IMR-90 (cell line): Measurements from ENCODE around the gene VRK2. TPM values are rescaled to one million over a fixed set of nuclear protein-coding genes. Genes with fewer than 3 reads are reported as not detected.

ENCODE experiments used
- ATAC-seq: fragments of 200-7000 bp; cut with Tn5 transposase; 2 replicates; pipeline ENCODE4 v1.9.1; 2020; ENCODE audit warnings: low read depth, mild to moderate bottlenecking, moderate library complexity
- Bru-seq: library from RNA; stranded (reverse); fragments of 400-500 nt; gene quantifications from one replicate; lab custom pipeline; 2021; lab: Mats Ljungman, UMichigan
- BruChase-seq, 2 experiments: library from RNA; stranded (reverse); fragments of 400-500 nt; gene quantifications; one replicate each; lab custom pipeline; 2021; lab: Mats Ljungman, UMichigan
- BruUV-seq: library from RNA; stranded (reverse); fragments of 400-500 nt; replicated peaks from 2 replicates; lab custom pipeline; 2021; lab: Mats Ljungman, UMichigan
- CTCF ChIA-PET: fragments of 300-600 bp; formaldehyde crosslinking; extraction: SDS; loops from one replicate; lab custom pipeline; 2021; ENCODE audit warnings: antibody characterized with exemption; lab: Yijun Ruan, JAX
- POLR2A ChIA-PET: fragments of 300-600 bp; sonication (Branson Sonifier 250); formaldehyde crosslinking; loops from one replicate; lab custom pipeline; 2022; ENCODE audit warnings: antibody characterized with exemption; ENCODE audit not compliant: unreplicated experiment; lab: Charles Lee
- DNase-seq: peaks from one replicate; pipeline ENCODE4 v3.0.0; 2013
- H2AFZ ChIP-seq: replicated peaks from 2 replicates; pipeline ENCODE3; 2013; ENCODE audit warnings: low read length, mild to moderate bottlenecking; ENCODE audit not compliant: poor library complexity
- H2AK5ac ChIP-seq: 2 replicates; pipeline ENCODE4 v1.6.1; 2013; ENCODE audit warnings: low read depth, low read length, inconsistent platforms
- H2AK9ac ChIP-seq: replicated peaks from 2 replicates; pipeline ENCODE3; 2013; ENCODE audit warnings: mild to moderate bottlenecking, low read depth, low read length, moderate library complexity; ENCODE audit not compliant: poor library complexity
- H2BK120ac ChIP-seq: 2 replicates; pipeline ENCODE4 v1.6.1; 2013; ENCODE audit warnings: low read depth, low read length, inconsistent platforms
- H2BK15ac ChIP-seq: 3 replicates; pipeline ENCODE4 v1.6.1; 2013; ENCODE audit warnings: low read depth, low read length, inconsistent platforms
- H2BK20ac ChIP-seq: 2 replicates; pipeline ENCODE4 v1.6.1; 2013; ENCODE audit warnings: low read depth, mild to moderate bottlenecking, inconsistent platforms, low read length, moderate library complexity
- H2BK5ac ChIP-seq: 2 replicates; pipeline ENCODE4 v1.6.1; 2013; ENCODE audit warnings: mild to moderate bottlenecking, low read depth, low read length, inconsistent platforms; ENCODE audit not compliant: poor library complexity, severe bottlenecking
- H3K14ac ChIP-seq: replicated peaks from 2 replicates; pipeline ENCODE4 v1.6.1; 2013; ENCODE audit warnings: low read depth, low read length, inconsistent platforms
- H3K18ac ChIP-seq: 2 replicates; pipeline ENCODE4 v1.6.1; 2013; ENCODE audit warnings: low read depth, low read length, control low read depth
- H3K23ac ChIP-seq: 2 replicates; pipeline ENCODE4 v1.6.1; 2013; ENCODE audit warnings: low read depth, low read length, inconsistent platforms
- H3K27ac ChIP-seq: 2 replicates; pipeline ENCODE4 v1.5.1; 2013; ENCODE audit warnings: mild to moderate bottlenecking, control low read depth, low read length; ENCODE audit not compliant: insufficient read depth
- H3K27me3 ChIP-seq: 2 replicates; pipeline ENCODE4 v1.6.1; 2013; ENCODE audit warnings: low read length; ENCODE audit not compliant: control insufficient read depth, insufficient read depth
- H3K36me3 ChIP-seq: 2 replicates; pipeline ENCODE4 v1.6.1; 2013; ENCODE audit warnings: low read length, mixed read lengths; ENCODE audit not compliant: control insufficient read depth, insufficient read depth
- H3K4ac ChIP-seq: 2 replicates; pipeline ENCODE4 v1.6.1; 2013; ENCODE audit warnings: low read depth, low read length, inconsistent platforms
- H3K4me1 ChIP-seq: 2 replicates; pipeline ENCODE4 v1.6.1; 2013; ENCODE audit warnings: low read length, mixed read lengths; ENCODE audit not compliant: control insufficient read depth, insufficient read depth
- H3K4me2 ChIP-seq: 2 replicates; pipeline ENCODE4 v1.6.1; 2013; ENCODE audit warnings: low read depth, mild to moderate bottlenecking, control low read depth, low read length, moderate library complexity
- H3K4me3 ChIP-seq: 2 replicates; pipeline ENCODE4 v1.5.1; 2013; ENCODE audit warnings: low read depth, mild to moderate bottlenecking, control low read depth, low read length, moderate library complexity; ENCODE audit not compliant: insufficient read depth
- H3K56ac ChIP-seq: 2 replicates; pipeline ENCODE4 v1.6.1; 2013; ENCODE audit warnings: low read length, inconsistent platforms; ENCODE audit not compliant: insufficient read depth; ENCODE audit errors: extremely low read depth
- H3K79me1 ChIP-seq, 2 experiments: 2 replicates each; pipeline ENCODE4 v1.6.1; 2013; ENCODE audit warnings: low read length in 2 of 2, inconsistent platforms in 1 of 2, low read depth in 1 of 2
- H3K9ac ChIP-seq: 2 replicates; pipeline ENCODE4 v1.6.1; 2013; ENCODE audit warnings: low read depth, low read length, control low read depth
- H3K9me1 ChIP-seq: 2 replicates; pipeline ENCODE4 v1.6.1; 2013; ENCODE audit warnings: low read length, inconsistent platforms; ENCODE audit not compliant: insufficient read depth
- H3K9me3 ChIP-seq: 2 replicates; pipeline ENCODE4 v1.6.1; 2013; ENCODE audit warnings: low read length; ENCODE audit not compliant: control insufficient read depth, insufficient read depth
- H4K20me1 ChIP-seq: 2 replicates; pipeline ENCODE4 v1.6.1; 2013; ENCODE audit warnings: low read length, inconsistent platforms; ENCODE audit not compliant: insufficient read depth
- H4K5ac ChIP-seq: 2 replicates; pipeline ENCODE4 v1.6.1; 2013; ENCODE audit warnings: mild to moderate bottlenecking, low read depth, low read length, control low read depth
- H4K8ac ChIP-seq, 2 experiments: 2 replicates each; pipeline ENCODE4 v1.6.1; 2013; ENCODE audit warnings: low read depth in 2 of 2, low read length in 2 of 2, control low read depth in 1 of 2, inconsistent platforms in 1 of 2
- H4K91ac ChIP-seq: 2 replicates; pipeline ENCODE4 v1.6.1; 2013; ENCODE audit warnings: low read depth, low read length, inconsistent platforms; ENCODE audit not compliant: insufficient read depth
- BHLHE40 ChIP-seq: fragments of 150-350 bp; IDR thresholded peaks from 2 replicates; pipeline ENCODE4 v1.6.1; 2016; ENCODE audit warnings: mild to moderate bottlenecking, low read depth, low read length
- CEBPB ChIP-seq: IDR thresholded peaks from 2 replicates; pipeline ENCODE4 v1.6.1; 2012; ENCODE audit warnings: low read depth, low read length, improper control_type of control experiment
- CHD1 ChIP-seq: IDR thresholded peaks from 2 replicates; pipeline ENCODE4 v1.6.1; 2012; ENCODE audit warnings: low read depth, low read length, improper control_type of control experiment
- FOS ChIP-seq: fragments of 150-350 bp; IDR thresholded peaks from 2 replicates; pipeline ENCODE4 v1.6.1; 2016; ENCODE audit warnings: low read depth, low read length
- MAZ ChIP-seq: IDR thresholded peaks from 2 replicates; pipeline ENCODE4 v1.6.1; 2012; ENCODE audit warnings: low read depth, mild to moderate bottlenecking, low read length, improper control_type of control experiment, moderate library complexity, borderline replicate concordance
- MXI1 ChIP-seq: IDR thresholded peaks from 2 replicates; pipeline ENCODE4 v1.6.1; 2012; ENCODE audit warnings: low read depth, mild to moderate bottlenecking, low read length, moderate library complexity, borderline replicate concordance
- POLR2A ChIP-seq: IDR thresholded peaks from 2 replicates; pipeline ENCODE4 v1.6.1; 2012; ENCODE audit warnings: mild to moderate bottlenecking, low read depth, low read length
- RAD21 ChIP-seq: IDR thresholded peaks from 2 replicates; pipeline ENCODE4 v1.6.1; 2012; ENCODE audit warnings: low read length, improper control_type of control experiment
- SMC3 ChIP-seq: fragments of 150-350 bp; IDR thresholded peaks from 2 replicates; pipeline ENCODE4 v1.6.1; 2016; ENCODE audit warnings: low read depth, mild to moderate bottlenecking, antibody characterized with exemption, low read length, moderate library complexity
- WGBS, 2 experiments: methylation state at CpG; one replicate each; pipeline versions ENCODE4 v1.1.5 to v1.1.7; 2013; ENCODE audit warnings: missing lambda C conversion rate in 2 of 2; ENCODE audit not compliant: insufficient read length in 1 of 2; ENCODE audit errors: extremely low coverage in 2 of 2; 5-methylcytosine and 5-hydroxymethylcytosine counted together
- dilution Hi-C: fragments of 300-500 bp; cut with HindIII; formaldehyde crosslinking; loops from one replicate; pipeline ENCODE4 v1.14.3; 2018; ENCODE audit warnings: low sequenced_read_pairs; ENCODE audit not compliant: unreplicated experiment
- in situ Hi-C: fragments of 300-500 bp; cut with MboI; formaldehyde crosslinking; loops from 3 replicates; pipeline ENCODE4 v1.14.3; 2019; ENCODE audit warnings: low sequenced_read_pairs, inconsistent platforms, mixed read lengths
- intact Hi-C: fragments of 100-400 bp; cut with micrococcal nuclease; formaldehyde crosslinking; loops from 2 replicates; pipeline ENCODE4 v1.10.0; 2022
- long read RNA-seq: library from polyadenylated mRNA; unstranded; transcript quantifications from one replicate; pipeline ENCODE4 v2.0.0, GENCODE V29; 2021; ENCODE audit not compliant: unreplicated experiment
- polyA plus RNA-seq, 3 experiments: library from polyadenylated mRNA; depleted of rRNA; stranded (reverse); fragments of >200 nt; gene quantifications; 2 replicates each; pipeline ENCODE4 v1.2.3, GENCODE V29; 2012; ENCODE audit warnings: low replicate concordance in 1 of 3
- total RNA-seq: library from RNA; depleted of rRNA; stranded (reverse); fragments of >200 nt; gene quantifications from 2 replicates; pipeline ENCODE4 v1.2.3, GENCODE V29; 2012; rRNA removed
- TF ChIP-seq, protein P1 (sequence below): fragments of 150-350 bp; IDR thresholded peaks from 2 replicates; pipeline ENCODE4 v1.6.1; 2017; ENCODE audit warnings: mild to moderate bottlenecking, antibody characterized with exemption, low read length, low read depth

VRK2 gene
- total RNA-seq (22.8 and 27.2 TPM in 2 replicates), polyA plus RNA-seq (2012; rRNA removed) (11.0 and 12.2 TPM in 2 replicates), Bru-seq, nascent RNA (percentile 55 among the genes with signal in this experiment), BruChase-seq, experiment 1, labeled RNA remaining after a 6-hour chase (percentile 41 among the genes with signal in this experiment), BruChase-seq, experiment 2, labeled RNA remaining after a 2-hour chase (percentile 47 among the genes with signal in this experiment)
- polyA plus RNA-seq (2012; cell fraction: cytosol; rRNA removed): 1.9 and 5.2 TPM in 2 replicates
- 1.2 and 8.7 TPM in 2 replicates for polyA plus RNA-seq (2012; cell fraction: nucleus; rRNA removed; ENCODE audit: low replicate concordance)
- long read RNA-seq, partial matches to known transcripts: 6 of 13 reads
- long read RNA-seq, other reads (novel, unspliced or antisense): 5 of 13 reads

- no TSS peak for BruUV-seq
- Histone ChIP-seq H2BK120ac (peak within 1 kb of the TSS; percentile 93), H3K27me3 (no peaks in the 10 kb centered on the region), H3K18ac (peak within 1 kb of the TSS; percentile 89), H4K5ac (peak within 1 kb of the TSS; percentile 98), H3K4ac (peak within 1 kb of the TSS; percentile 91), H3K9me3 (no peaks in the 10 kb centered on the region), H4K91ac (peak within 1 kb of the TSS; percentile 86), H3K14ac (peak within 1 kb of the TSS; percentile 95), H3K9me1 (no peaks in the 10 kb centered on the region; the same call in 1 of the 2 replicates), H4K8ac (peak within 1 kb of the TSS; percentile 84 to 96), H2AK5ac (peak within 1 kb of the TSS; percentile 69), H3K4me3 (peak within 1 kb of the TSS; percentile 84), H2BK20ac (peak within 1 kb of the TSS; percentile 58; the same call in 1 of the 2 replicates), H3K9ac (peak within 1 kb of the TSS; percentile 98), H4K20me1 (no peaks in the 10 kb centered on the region), H2BK5ac (peak within 1 kb of the TSS; percentile 73), H3K4me2 (peak within 1 kb of the TSS; percentile 97), H3K36me3 (no peaks in the 10 kb centered on the region), H2BK15ac (peak within 1 kb of the TSS; percentile 67; the same call in 2 of the 3 replicates), H2AK9ac (peak within 1 kb of the TSS; percentile 83), H2AFZ (peak within 1 kb of the TSS; percentile 95), H3K27ac (peak within 1 kb of the TSS; percentile 86), H3K23ac (peak within 1 kb of the TSS; percentile 91), H3K4me1 (peaks cover 2% of the 10 kb centered on the region; the same call in 1 of the 2 replicates), H3K79me1 (peaks cover 7 to 22% of the 10 kb centered on the region in 2 experiments; a peak in 3 of 4 replicates), H3K56ac (peak within 1 kb of the TSS; percentile 82)
- in situ Hi-C loops: no loop called here
- 0% methylated on average over 25 of the region's 76 CpGs; no CpG with 5 or more reads in 1 of the 2 experiments for WGBS, 2 experiments
- CTCF ChIA-PET: interaction anchor here (1.0 kb wide), 1 partner anchor 10 kb away, joined by 3 read pairs; no protein-coding TSS in a partner anchor
- intact Hi-C loops: loop anchor here (1.0 to 10.0 kb wide), 3 partner anchors 61 to 398 kb away; no protein-coding TSS in a partner anchor
- dilution Hi-C loops: no loop called here
- TF ChIP-seq MAZ (peak; percentile 11; the same call in 1 of the 2 replicates), RAD21 (peak; percentile 15; the same call in 1 of the 2 replicates), CEBPB (no peak), FOS (no peak), POLR2A (peak; percentile 56; the same call in 1 of the 2 replicates), CHD1 (no peak), BHLHE40 (0 out of 2 replicates have a peak, but pooled peaks have one; percentile 58), SMC3 (no peak), MXI1 (peak; percentile 48; the same call in 1 of the 2 replicates)
- TF ChIP-seq, protein P1, sequence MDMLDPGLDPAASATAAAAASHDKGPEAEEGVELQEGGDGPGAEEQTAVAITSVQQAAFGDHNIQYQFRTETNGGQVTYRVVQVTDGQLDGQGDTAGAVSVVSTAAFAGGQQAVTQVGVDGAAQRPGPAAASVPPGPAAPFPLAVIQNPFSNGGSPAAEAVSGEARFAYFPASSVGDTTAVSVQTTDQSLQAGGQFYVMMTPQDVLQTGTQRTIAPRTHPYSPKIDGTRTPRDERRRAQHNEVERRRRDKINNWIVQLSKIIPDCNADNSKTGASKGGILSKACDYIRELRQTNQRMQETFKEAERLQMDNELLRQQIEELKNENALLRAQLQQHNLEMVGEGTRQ: no peak
- peak; percentile 96 for ATAC-seq
- peak; percentile 87 for DNase-seq
- POLR2A ChIA-PET: interaction anchor here (0.6 kb wide), 1 partner anchor 422 kb away, joined by 3 read pairs; no protein-coding TSS in a partner anchor
Measured at GRCh38 chr2:58046585-58047372, at the start of gene VRK2. Gene VRK2, plus strand, starts transcription at chr2:58046806. Its CDS starts 2,026 bp downstream, at chr2:58048832.
